Motor neuron (in vitro differentiated cells): ENCODE measurements around the gene SYT7. TPM values are rescaled to one million over a fixed set of nuclear protein-coding genes. Genes with fewer than 3 reads are reported as not detected.

Experiments
- ATAC-seq, 8 experiments: fragments of 200-7000 bp; cut with Tn5 transposase; replicated peaks in 6 of 8; 2 replicates each; pipeline ENCODE4 v1.8.0; 2021; ENCODE audit warnings: mild to moderate bottlenecking in 8 of 8, moderate library complexity in 8 of 8
- H3K27ac ChIP-seq, 2 donors: fragments of 250-450 bp; sonication (Bioruptor Pico); 2 replicates each; pipeline ENCODE4 v1.9.0; 2021; ENCODE audit warnings: antibody characterized with exemption in 2 of 2, mild to moderate bottlenecking in 2 of 2, moderate library complexity in 1 of 2
- H3K4me1 ChIP-seq, 2 donors: fragments of 250-450 bp; sonication (Bioruptor Pico); replicated peaks in 1 of 2; 2 replicates each; pipeline ENCODE4 v1.6.1; 2021; ENCODE audit warnings: antibody characterized with exemption in 2 of 2, mild to moderate bottlenecking in 2 of 2, moderate library complexity in 1 of 2
- H3K4me3 ChIP-seq, 5 donors: fragments of 250-450 bp; sonication (Bioruptor Pico); 2 replicates each; pipeline ENCODE4 v1.9.0; 2021; ENCODE audit warnings: antibody characterized with exemption in 5 of 5, mild to moderate bottlenecking in 5 of 5, moderate library complexity in 4 of 5
- WGBS, 10 experiments: fragments of 450-650 bp; shearing (Covaris generic); methylation state at CpG; one replicate each; pipeline ENCODE4 v1.0.0; 2022; 5-methylcytosine and 5-hydroxymethylcytosine counted together
- in situ Hi-C, 9 experiments: fragments of 400-800 bp; cut with MboI; loops; one replicate each; pipeline ENCODE4 v1.15.0; 2021; ENCODE audit warnings: low sequenced_read_pairs in 9 of 9, low pct_unique_long_range_greater_than_20kb in 2 of 9; ENCODE audit not compliant: unreplicated experiment in 9 of 9
- total RNA-seq, 8 experiments: library from RNA; unstranded; fragments of 300-600 nt; gene quantifications; 2 replicates each; pipeline versions ENCODE4 v1.2.3 to v1.2.4, GENCODE V29; 2022

Gene SYT7
- total RNA-seq, 8 experiments from 2014 or later, result 0.27 to 13.6 (median 9.7) TPM

GRCh38 chr11:61572913-61573312, 8.0 kb downstream of the SYT7 start:
- 63 to 100% methylated on average over 2 to 3 of the region's 5 CpGs; no CpG with 5 or more reads in 8 of the 10 experiments for WGBS, 10 experiments
- ATAC-seq, result no peak
- Histone ChIP-seq H3K27ac (no peak overlapping the region), H3K4me1 (peaks cover 42 to 48% of the 10 kb centered on the region in 2 donors), H3K4me3 (no peak overlapping the region)
- in situ Hi-C loops, result no loop called here

DNA sequence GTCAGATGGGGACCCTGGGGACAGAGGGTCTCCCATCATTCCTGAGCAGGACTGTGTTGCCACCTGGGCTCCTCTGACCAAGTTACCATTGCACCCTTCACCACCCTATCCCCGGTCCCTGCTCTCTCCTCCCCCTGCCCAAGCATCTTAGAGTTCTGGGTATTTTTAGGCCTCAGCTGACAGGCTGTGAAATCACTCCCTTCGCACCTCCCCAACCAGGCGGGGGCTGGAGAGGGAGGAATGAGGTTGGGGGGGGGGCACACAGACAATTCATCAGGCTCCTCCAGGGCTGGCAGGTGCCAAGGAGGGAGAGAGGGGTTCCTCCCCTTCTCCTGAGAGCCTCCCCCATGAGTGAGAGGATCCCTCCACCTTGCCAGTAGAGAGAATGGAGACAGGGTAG, 9.0 kb downstream of the SYT7 start:
- in situ Hi-C loops, result no loop called here
- H3K4me3 ChIP-seq, result no peak overlapping the region
- no peak overlapping the region for H3K27ac ChIP-seq
- peaks cover 37 to 43% of the 10 kb centered on the region in 2 donors for H3K4me1 ChIP-seq
- ATAC-seq, result no peak
- no CpG with 5 or more reads among the region's 3 CpGs for WGBS, 10 experiments

GRCh38 chr11:61571337-61571736, 9.5 kb downstream of the SYT7 start:
- Histone ChIP-seq H3K4me3 (no peak overlapping the region), H3K4me1 (peaks cover 38 to 45% of the 10 kb centered on the region in 2 donors), H3K27ac (no peak overlapping the region)
- WGBS, 10 experiments, result 29 to 100% (median 100%) methylated on average over 1 to 3 of the region's 9 CpGs; no CpG with 5 or more reads in 6 of the 10 experiments
- in situ Hi-C loops, result no loop called here
- ATAC-seq, result no peak

DNA sequence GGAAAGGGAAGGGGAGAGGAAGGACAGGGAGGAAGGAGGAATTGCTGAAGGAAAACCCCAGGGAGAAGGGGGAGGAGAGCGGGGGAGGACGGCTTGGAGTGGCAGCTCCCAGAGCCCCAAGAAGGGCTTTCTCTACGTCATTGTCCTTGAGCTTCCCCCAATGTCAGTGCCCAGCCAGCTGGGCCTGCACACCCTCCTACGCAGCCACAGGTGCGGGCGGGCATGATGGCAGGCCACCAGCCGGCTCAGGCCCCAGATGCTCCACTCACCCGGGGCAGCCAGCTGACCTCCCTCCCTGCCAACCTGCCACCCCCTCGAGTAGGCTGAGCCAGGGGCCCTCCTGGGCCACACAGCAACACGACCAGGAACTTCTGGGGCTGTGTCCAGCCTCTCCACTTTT, 11.2 kb downstream of the SYT7 start:
- in situ Hi-C loops, result no loop called here

DNA sequence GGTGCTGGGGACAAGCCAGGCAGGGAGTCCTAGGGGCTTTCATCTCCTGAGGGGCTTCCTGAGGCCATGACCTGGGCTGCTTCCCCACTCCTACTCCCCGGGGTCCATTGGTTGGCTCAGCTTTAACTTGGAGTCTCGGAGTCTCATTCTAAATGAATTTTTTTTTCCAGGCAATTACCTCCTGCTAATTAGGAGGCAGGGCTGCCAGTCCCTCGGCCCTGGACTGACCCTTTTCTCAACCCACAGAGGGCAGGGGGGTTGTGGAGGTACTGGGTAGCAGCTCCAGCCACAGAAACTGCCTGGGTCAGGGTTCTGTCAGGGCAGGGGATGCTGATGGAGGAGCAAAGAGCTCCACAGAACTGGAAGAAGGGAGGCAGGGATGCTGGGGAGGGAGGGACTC, 11.9 kb downstream of the SYT7 start:
- no peak for ATAC-seq
- Histone ChIP-seq H3K4me1 (peaks cover 36 to 40% of the 10 kb centered on the region in 2 donors), H3K27ac (no peak overlapping the region), H3K4me3 (no peak overlapping the region)
- in situ Hi-C loops, result no loop called here
- 0 to 40% (median 20%) methylated on average over 1 to 3 of the region's 3 CpGs; no CpG with 5 or more reads in 5 of the 10 experiments for WGBS, 10 experiments

More for the DNA sequence above, 11.2 kb downstream of the SYT7 start:
- Histone ChIP-seq H3K4me1 (peaks cover 43 to 46% of the 10 kb centered on the region in 2 donors), H3K4me3 (no peak overlapping the region), H3K27ac (no peak overlapping the region)
- ATAC-seq, result no peak
- WGBS, 10 experiments, result 27 to 51% (median 38%) methylated on average over 3 to 4 of the region's 10 CpGs; no CpG with 5 or more reads in 6 of the 10 experiments

DNA sequence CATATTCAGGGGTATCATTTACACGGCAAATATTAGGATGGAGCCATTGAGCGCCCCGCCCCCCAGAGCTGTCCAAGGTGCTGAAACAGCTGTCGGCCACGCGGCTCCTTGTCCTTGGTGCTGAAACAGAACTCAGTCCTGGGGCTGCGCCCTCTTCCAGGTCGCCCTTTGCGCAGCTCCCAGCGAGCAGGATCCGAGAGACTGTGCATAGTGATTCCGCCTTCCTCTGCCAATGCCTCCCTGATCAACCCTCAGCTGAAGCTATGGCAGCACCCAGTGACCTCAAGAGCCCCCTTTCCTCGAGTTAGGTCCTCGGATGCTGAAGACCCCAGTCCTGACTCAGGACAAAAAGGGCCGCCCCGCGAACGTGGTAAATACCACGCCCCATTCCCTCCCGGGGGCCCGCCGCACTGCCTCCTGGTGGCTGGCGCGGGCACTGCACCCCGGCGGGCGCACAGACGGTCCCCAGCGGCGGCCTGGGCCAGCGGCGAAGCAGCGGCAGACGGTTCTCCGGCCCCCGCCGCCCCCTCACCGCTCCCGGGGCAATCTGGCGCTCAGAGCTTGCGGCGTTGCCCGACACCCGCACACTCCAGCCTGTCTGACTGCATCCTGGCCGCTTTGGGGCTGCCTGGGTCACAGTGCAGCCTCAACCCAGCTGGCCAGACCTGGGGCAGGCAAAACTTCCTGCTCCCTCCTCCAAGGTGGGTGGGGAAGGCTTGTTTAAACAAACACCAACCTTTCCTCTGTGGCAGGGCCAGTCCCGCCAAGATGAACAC, 13.4 kb downstream of the SYT7 start:
- in situ Hi-C loops, result no loop called here
- H3K4me1 ChIP-seq, result peaks cover 44% of the 10 kb centered on the region in 2 donors
- WGBS, 10 experiments, result 0 to 40% (median 6%) methylated on average over 1 to 15 of the region's 46 CpGs; no CpG with 5 or more reads in 2 of the 10 experiments
- no peak overlapping the region for H3K27ac ChIP-seq
- peak overlapping the region in 2 of 5 donors; percentile 10 to 11 for H3K4me3 ChIP-seq
- ATAC-seq, result peak; percentile 59 to 98 (median 72)

- no peak for ATAC-seq
- Histone ChIP-seq H3K27ac (no peak overlapping the region), H3K4me1 (peaks cover 43 to 46% of the 10 kb centered on the region in 2 donors), H3K4me3 (no peak overlapping the region)
- in situ Hi-C loops, result no loop called here
- WGBS, 10 experiments, result 0 to 100% (median 54%) methylated on average over 1 to 6 of the region's 8 CpGs; no CpG with 5 or more reads in 2 of the 10 experiments
These were observed 15.8 kb downstream of the SYT7 start for GRCh38 chr11:61564936-61565696.

- Histone ChIP-seq H3K27ac (no peak overlapping the region), H3K4me1 (peaks cover 18 to 20% of the 10 kb centered on the region in 2 donors), H3K4me3 (no peak overlapping the region)
- in situ Hi-C loops, result no loop called here
- no peak for ATAC-seq
- 17 to 80% (median 48%) methylated on average over 1 to 4 of the region's 6 CpGs; no CpG with 5 or more reads in 5 of the 10 experiments for WGBS, 10 experiments
These were observed 20.1 kb downstream of the SYT7 start for GRCh38 chr11:61560751-61561150.

GRCh38 chr11:61556621-61557020, 24.3 kb downstream of the SYT7 start:
- Histone ChIP-seq H3K4me1 (peaks cover 33 to 36% of the 10 kb centered on the region in 2 donors), H3K27ac (no peak overlapping the region), H3K4me3 (no peak overlapping the region)
- in situ Hi-C loops, result no loop called here
- WGBS, 10 experiments, result 0 to 80% (median 66%) methylated on average over 1 to 2 of the region's 3 CpGs; no CpG with 5 or more reads in 4 of the 10 experiments
- ATAC-seq, result no peak

DNA sequence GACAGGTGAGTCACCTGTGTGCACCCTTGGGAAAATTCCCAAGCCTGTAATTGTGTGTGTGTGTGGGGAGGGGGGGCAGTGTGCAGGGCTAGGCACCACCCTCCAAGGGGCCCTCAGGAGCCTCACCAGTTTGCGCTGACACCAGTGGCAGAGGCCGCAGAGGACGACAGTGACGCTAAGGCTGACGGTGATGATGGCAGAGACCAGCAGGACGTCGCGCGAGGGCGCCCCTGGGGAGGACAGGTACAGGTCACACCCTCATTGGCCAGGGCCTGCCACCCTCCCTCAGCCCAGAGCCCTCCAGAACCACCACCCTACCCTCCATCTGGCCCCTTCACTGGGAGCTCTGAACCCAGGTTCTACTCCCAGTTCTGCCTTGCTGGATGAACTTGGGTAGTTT, 24.9 kb downstream of the SYT7 start:
- ATAC-seq, result no peak
- H3K27ac ChIP-seq, result no peak overlapping the region
- peak overlapping the region in 1 of 5 donors; percentile 35 for H3K4me3 ChIP-seq
- peaks cover 33 to 36% of the 10 kb centered on the region in 2 donors for H3K4me1 ChIP-seq
- in situ Hi-C loops, result no loop called here
- WGBS, 10 experiments, result 70 to 74% (median 74%) methylated on average over 7 to 10 of the region's 10 CpGs; no CpG with 5 or more reads in 7 of the 10 experiments

DNA sequence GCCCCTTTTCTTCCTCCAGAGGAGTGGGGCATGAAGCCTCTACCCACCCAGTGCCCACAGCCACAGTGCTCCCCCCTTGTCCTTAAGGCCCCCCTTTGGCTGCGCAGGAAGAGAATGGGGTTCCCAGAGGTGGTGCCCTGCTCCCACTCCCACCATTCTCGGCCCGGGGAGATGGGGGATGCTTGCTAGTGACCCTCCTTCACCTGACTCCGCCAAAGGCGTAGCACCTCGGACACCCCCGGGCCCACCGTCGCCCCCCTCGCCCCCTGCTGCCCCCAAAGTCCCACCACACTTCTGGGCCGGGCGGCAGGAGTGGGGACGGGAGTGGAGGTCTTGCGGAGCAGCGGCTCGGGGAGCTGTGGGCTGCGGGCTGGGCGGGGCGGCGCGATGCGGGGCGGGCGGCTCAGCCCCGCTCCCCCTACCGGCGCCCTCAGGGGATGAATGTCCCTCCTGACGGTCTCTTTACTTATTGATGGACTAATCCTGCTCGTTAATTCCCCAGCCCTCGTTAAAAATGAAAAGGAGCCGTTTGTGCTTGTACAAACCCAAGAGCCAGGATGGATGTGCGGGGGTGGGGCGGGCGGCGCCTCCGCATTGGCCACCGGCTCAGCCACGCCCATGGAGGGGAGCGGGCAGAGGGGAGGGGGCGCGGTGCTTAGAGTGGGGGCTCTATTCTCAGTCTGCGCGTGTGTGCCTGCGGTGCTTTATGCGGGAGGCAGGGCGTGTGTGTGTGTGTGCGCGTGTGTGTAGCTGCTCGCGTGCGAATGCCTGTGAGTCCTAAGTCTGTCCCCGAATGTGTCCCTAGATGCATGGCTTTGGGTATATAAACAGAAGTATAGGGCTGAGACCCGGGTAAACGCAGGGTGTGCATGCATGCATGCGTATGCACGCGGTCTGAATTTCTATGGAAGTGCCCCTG, 25.6 kb downstream of the SYT7 start:
- Histone ChIP-seq H3K4me3 (peak overlapping the region; percentile 18 to 35 (median 22)), H3K27ac (peak overlapping the region; percentile 61 to 78)
- ATAC-seq, result peak; percentile 16 to 81 (median 74)

DNA sequence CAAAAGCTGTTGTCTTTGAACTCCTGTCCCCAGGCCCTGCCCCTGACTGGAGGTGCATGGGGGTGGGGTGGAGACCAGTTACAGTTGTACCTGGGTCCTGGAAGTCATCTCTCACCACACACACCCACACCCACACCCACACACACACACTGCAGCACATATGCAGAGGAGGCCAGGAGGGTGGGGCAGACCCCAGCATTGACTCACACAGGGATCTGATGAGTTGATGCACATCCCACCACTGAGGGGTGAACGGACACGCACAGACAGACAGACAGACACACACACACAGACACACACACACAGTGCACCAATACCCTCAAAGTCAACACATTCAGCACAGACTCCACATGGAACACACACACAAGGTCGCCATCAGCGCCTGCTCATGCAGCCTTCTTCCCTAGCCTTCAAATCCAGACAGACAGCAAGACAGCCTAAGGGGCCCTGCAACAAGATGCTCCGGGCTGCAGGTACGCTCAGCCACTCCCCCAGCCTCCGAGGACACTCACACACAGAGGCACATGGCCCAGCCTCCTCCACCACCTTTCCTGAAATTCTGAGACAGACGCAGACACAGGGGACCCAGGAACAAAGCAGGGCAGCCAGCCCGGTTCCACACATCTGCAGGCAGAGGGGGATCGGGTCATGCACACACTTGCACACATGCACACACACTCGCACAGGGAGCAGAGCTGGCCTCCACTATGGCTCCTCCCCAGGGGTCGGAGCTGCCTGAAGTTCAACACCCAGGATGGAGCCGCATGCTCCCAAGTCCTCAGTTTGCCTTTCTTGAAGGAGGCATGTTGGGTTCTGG, 26.5 kb downstream of the SYT7 start:
- peak; percentile 1 to 82 (median 16) for ATAC-seq
- H3K4me1 ChIP-seq, result peaks cover 33 to 40% of the 10 kb centered on the region in 2 donors
- peak overlapping the region in 2 of 5 donors; percentile 21 to 22 for H3K4me3 ChIP-seq
- in situ Hi-C loops, result no loop called here
- 0 to 76% (median 35%) methylated on average over 1 to 2 of the region's 13 CpGs; no CpG with 5 or more reads in 5 of the 10 experiments for WGBS, 10 experiments
- H3K27ac ChIP-seq, result peak overlapping the region; percentile 61 to 78

More for the DNA sequence above, 25.6 kb downstream of the SYT7 start:
- 0% methylated on average over 2 to 9 of the region's 57 CpGs; no CpG with 5 or more reads in 8 of the 10 experiments for WGBS, 10 experiments
- in situ Hi-C loops, result no loop called here
- peaks cover 33 to 36% of the 10 kb centered on the region in 2 donors for H3K4me1 ChIP-seq
